Measurements from ENCODE around the gene ARHGEF17. TPM values are rescaled to one million over a fixed set of nuclear protein-coding genes. Genes with fewer than 3 reads are reported as not detected.

Gene ARHGEF17
- total and polyA plus RNA-seq, 2 of the 8 experiments (the other 6 are each of a cell fraction or from before 2014, with no cell fraction given) = 11.3 to 14.6 TPM

DNA sequence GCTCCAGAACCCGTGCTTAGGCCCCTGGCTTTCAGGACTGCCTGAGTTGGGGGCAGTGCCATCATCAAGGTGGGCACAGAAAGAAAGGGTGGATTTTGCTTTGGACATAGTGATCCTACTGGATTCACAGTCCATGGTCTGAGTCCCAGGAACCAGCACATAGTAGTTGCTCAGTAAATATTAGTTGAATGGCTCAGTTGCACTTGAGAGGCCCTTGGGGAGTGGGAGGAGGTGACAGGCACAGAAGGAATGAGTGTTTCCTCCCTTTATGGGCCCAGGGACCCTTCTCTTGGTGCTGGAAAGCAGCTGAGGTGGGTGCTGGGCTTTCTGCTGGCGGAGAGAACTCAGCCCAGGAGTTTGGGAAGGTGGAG lies 16.6 kb downstream of the ARHGEF17 start:
- Histone ChIP-seq H3K27me3 (replicated peaks in 1 of 4; ENCODE audit: control insufficient read depth in 3 of 4, extremely low read depth in 1 of 4, insufficient read depth in 3 of 4, low read length in 3 of 4) (peaks cover 0 to 14% (median 6%) of the 10 kb centered on the region in 4 experiments; a peak in 3 of 7 replicates), H3K27ac (ENCODE audit: low read depth, low read length) (no peak overlapping the region), H2AFZ (ENCODE audit: low read length) (no peak overlapping the region), H2BK12ac (ENCODE audit: low read depth, low read length) (0 out of 2 replicates have a peak overlapping the region, but pooled peaks have one; percentile 77), H3K14ac (ENCODE audit: insufficient read length) (no peak overlapping the region), H3K9me3 (ENCODE audit: insufficient read depth in 2 of 2, low read depth in 1 of 2, low read length in 1 of 2) (no peaks in the 10 kb centered on the region), H3K23ac (ENCODE audit: insufficient read length) (no peak overlapping the region), H4K20me1 (replicated peaks in 1 of 2; ENCODE audit: control insufficient read depth in 1 of 2, insufficient read depth in 2 of 2, low read length in 2 of 2) (peaks cover 5 to 11% of the 10 kb centered on the region in 2 experiments), H3K79me2 (ENCODE audit: control insufficient read depth in 1 of 2, insufficient read depth in 2 of 2, low read length in 2 of 2) (no peaks in the 10 kb centered on the region), H3K4me2 (ENCODE audit: insufficient read depth in 1 of 2, low read depth in 2 of 2, low read length in 2 of 2) (no peak overlapping the region; a peak in 1 of 4 replicates), H3K18ac (ENCODE audit: extremely low read depth, low read length) (no peak overlapping the region), H3K36me3 (ENCODE audit: control insufficient read depth in 2 of 4, insufficient read depth in 4 of 4, low read length in 3 of 4) (no peaks in the 10 kb centered on the region), H3K4me1 (replicated peaks in 1 of 4; ENCODE audit: control insufficient read depth in 3 of 4, insufficient read depth in 4 of 4, low read length in 3 of 4) (peaks cover 15 to 28% (median 20%) of the 10 kb centered on the region in 4 experiments), H2AK5ac (ENCODE audit: low read depth, low read length) (no peak overlapping the region), H2BK15ac (ENCODE audit: low read length) (no peak overlapping the region; the same call in 1 of the 2 replicates), H4K8ac (ENCODE audit: extremely low read depth, insufficient read depth, low read length) (no peak overlapping the region), H3K4me3 (ENCODE audit: extremely low read depth in 1 of 4, insufficient read depth in 2 of 4, low read depth in 3 of 4, low read length in 4 of 4) (no peak overlapping the region), H4K5ac (ENCODE audit: insufficient read length, low read depth, low read length) (no peak overlapping the region), H2BK120ac (replicated peaks; ENCODE audit: low read depth, low read length) (no peak overlapping the region), H3K4ac (replicated peaks; ENCODE audit: insufficient read length, low read depth, low read length) (no peak overlapping the region), H2BK5ac (ENCODE audit: low read depth, low read length) (0 out of 2 replicates have a peak overlapping the region, but pooled peaks have one; percentile 7), H3K9ac (replicated peaks in 1 of 4; ENCODE audit: extremely low read depth in 1 of 4, low read depth in 3 of 4, low read length in 3 of 4) (no peak overlapping the region), H3K56ac (replicated peaks; ENCODE audit: insufficient read length, low read depth, low read length) (no peak overlapping the region), H3K79me1 (ENCODE audit: low read depth, low read length) (0 out of 2 replicates have a peak, but pooled peaks cover 3% of the 10 kb centered on the region), H4K91ac (replicated peaks; ENCODE audit: insufficient read length, low read length) (no peak overlapping the region), H3K23me2 (ENCODE audit: low read depth, low read length) (no peaks in the 10 kb centered on the region), H2BK20ac (ENCODE audit: low read length) (no peak overlapping the region)
- DNase-seq (ENCODE audit: low read depth in 1 of 2, low spot score in 2 of 2) (no peak), FAIRE-seq (no peak)
- TF ChIP-seq EZH2 (IDR thresholded peaks at IDR 0.05; ENCODE audit: low read depth, low read length, severe bottlenecking) (no peak), POLR2AphosphoS5 (IDR thresholded peaks at IDR 0.05; ENCODE audit: low read depth, low read length) (no peak), RNF2 (IDR thresholded peaks at IDR 0.05; ENCODE audit: borderline replicate concordance, low read depth, low read length, missing control alignments, poor library complexity, severe bottlenecking) (no peak), SIX5 (IDR thresholded peaks at IDR 0.05; ENCODE audit: low read depth, low read length) (no peak), TAF1 (IDR thresholded peaks at IDR 0.05; ENCODE audit: low read depth, low read length) (no peak), POU5F1 (IDR thresholded peaks at IDR 0.05; ENCODE audit: low read depth, low read length) (no peak)
- TF ChIP-seq, protein P1, sequence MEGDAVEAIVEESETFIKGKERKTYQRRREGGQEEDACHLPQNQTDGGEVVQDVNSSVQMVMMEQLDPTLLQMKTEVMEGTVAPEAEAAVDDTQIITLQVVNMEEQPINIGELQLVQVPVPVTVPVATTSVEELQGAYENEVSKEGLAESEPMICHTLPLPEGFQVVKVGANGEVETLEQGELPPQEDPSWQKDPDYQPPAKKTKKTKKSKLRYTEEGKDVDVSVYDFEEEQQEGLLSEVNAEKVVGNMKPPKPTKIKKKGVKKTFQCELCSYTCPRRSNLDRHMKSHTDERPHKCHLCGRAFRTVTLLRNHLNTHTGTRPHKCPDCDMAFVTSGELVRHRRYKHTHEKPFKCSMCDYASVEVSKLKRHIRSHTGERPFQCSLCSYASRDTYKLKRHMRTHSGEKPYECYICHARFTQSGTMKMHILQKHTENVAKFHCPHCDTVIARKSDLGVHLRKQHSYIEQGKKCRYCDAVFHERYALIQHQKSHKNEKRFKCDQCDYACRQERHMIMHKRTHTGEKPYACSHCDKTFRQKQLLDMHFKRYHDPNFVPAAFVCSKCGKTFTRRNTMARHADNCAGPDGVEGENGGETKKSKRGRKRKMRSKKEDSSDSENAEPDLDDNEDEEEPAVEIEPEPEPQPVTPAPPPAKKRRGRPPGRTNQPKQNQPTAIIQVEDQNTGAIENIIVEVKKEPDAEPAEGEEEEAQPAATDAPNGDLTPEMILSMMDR (IDR thresholded peaks at IDR 0.05; ENCODE audit: control extremely low read depth in 1 of 3, insufficient read depth in 1 of 3, low read depth in 1 of 3, low read length in 3 of 3) = no peak
- POLR2A ChIA-PET (ENCODE audit: partially characterized antibody) = interaction anchor here (1.7 to 10.7 kb wide), 2 partner anchors 10 to 16 kb away, joined by 6 to 91 read pairs; partner anchors contain the start of gene ARHGEF17
- CTCF ChIA-PET (ENCODE audit: partially characterized antibody) = interaction anchor here (0.5 to 25.1 kb wide), 8 partner anchors 13 to 462 kb away, joined by 3 to 383 read pairs (median 4); partner anchors contain the start of gene ARHGEF17
- 100% methylated on average over 2 of the region's 2 CpGs; no CpG with 5 or more reads in 1 of the 2 experiments for WGBS, 2 experiments (ENCODE audit: extremely low coverage in 1 of 2, insufficient coverage in 1 of 2, insufficient read length in 1 of 2, insufficient replicate concordance in 2 of 2, low coverage in 1 of 2, low lambda C conversion rate in 2 of 2, missing lambda C conversion rate in 1 of 2)

Measured in H1 (cell line).